PC-9 (cell line): ENCODE measurements around the gene C2CD2. TPM values are rescaled to one million over a fixed set of nuclear protein-coding genes. Genes with fewer than 3 reads are reported as not detected.

Experiments
- BruUV-seq: library from RNA; stranded (reverse); fragments of 400-500 nt; replicated peaks from 2 replicates; lab custom pipeline; 2021; lab: Mats Ljungman, UMichigan
- CTCF ChIA-PET: fragments of 300-600 bp; sonication (Branson Sonifier 250); formaldehyde crosslinking; loops from one replicate; lab custom pipeline; 2022; ENCODE audit warnings: antibody characterized with exemption; lab: Charles Lee
- POLR2A ChIA-PET: fragments of 300-600 bp; sonication (Branson Sonifier 250); formaldehyde crosslinking; loops from one replicate; lab custom pipeline; 2022; ENCODE audit warnings: antibody characterized with exemption; ENCODE audit not compliant: unreplicated experiment; lab: Charles Lee
- DNase-seq, 2 experiments: peaks; one replicate each; pipeline versions ENCODE4 v3.0.0 to v3.0.0-alpha.2; 2015 to 2022; ENCODE audit warnings: mixed read lengths in 1 of 2
- H2AFZ ChIP-seq: fragments of 200-600 bp; sonication (generic); 2 replicates; pipeline ENCODE4 v1.8.1; 2017; ENCODE audit warnings: antibody characterized with exemption
- H3F3A ChIP-seq: fragments of 200-600 bp; sonication (generic); 2 replicates; pipeline ENCODE4 v1.8.1; 2017; ENCODE audit warnings: antibody characterized with exemption, mild to moderate bottlenecking, low read depth; ENCODE audit not compliant: insufficient read depth
- H3K27ac ChIP-seq: fragments of 200-600 bp; sonication (generic); 2 replicates; pipeline ENCODE4 v1.6.1; 2016; ENCODE audit warnings: mixed run types
- H3K27me3 ChIP-seq: fragments of 200-600 bp; sonication (generic); 2 replicates; pipeline ENCODE4 v1.6.1; 2016; ENCODE audit warnings: low read depth, mixed run types; ENCODE audit not compliant: insufficient read depth
- H3K36me3 ChIP-seq: fragments of 200-600 bp; sonication (generic); 2 replicates; pipeline ENCODE4 v1.6.1; 2016; ENCODE audit warnings: low read depth, mixed run types
- H3K4me1 ChIP-seq: fragments of 200-600 bp; sonication (generic); replicated peaks from 2 replicates; pipeline ENCODE4 v1.6.1; 2016; ENCODE audit warnings: mixed run types; ENCODE audit not compliant: insufficient read depth
- H3K4me2 ChIP-seq: fragments of 200-600 bp; sonication (generic); 2 replicates; pipeline ENCODE4 v1.6.1; 2017; ENCODE audit warnings: mixed run types
- H3K4me3 ChIP-seq: fragments of 200-600 bp; sonication (generic); 2 replicates; pipeline ENCODE4 v1.6.1; 2016; ENCODE audit warnings: mixed run types
- H3K79me2 ChIP-seq: fragments of 200-600 bp; sonication (generic); 2 replicates; pipeline ENCODE4 v1.6.1; 2017; ENCODE audit warnings: low read depth, mixed run types
- H3K9me2 ChIP-seq: fragments of 200-600 bp; sonication (generic); 2 replicates; pipeline ENCODE4 v1.8.1; 2017; ENCODE audit warnings: mild to moderate bottlenecking; ENCODE audit not compliant: insufficient read depth
- H3K9me3 ChIP-seq: fragments of 200-600 bp; sonication (generic); 2 replicates; pipeline ENCODE4 v1.8.1; 2016; ENCODE audit warnings: low read depth; ENCODE audit not compliant: insufficient read depth
- H4K20me1 ChIP-seq: fragments of 200-600 bp; sonication (generic); 2 replicates; pipeline ENCODE4 v1.8.1; 2017; ENCODE audit not compliant: insufficient read depth
- EZH2 ChIP-seq: fragments of 200-600 bp; sonication (generic); IDR thresholded peaks from 2 replicates; pipeline ENCODE4 v1.8.0; 2017; ENCODE audit warnings: antibody characterized with exemption, low read depth
- intact Hi-C: fragments of 100-400 bp; cut with micrococcal nuclease; formaldehyde crosslinking; loops from one replicate; pipeline ENCODE4 v1.10.0; 2022; ENCODE audit not compliant: unreplicated experiment
- total RNA-seq: library from RNA; stranded (reverse); gene quantifications from 2 replicates; pipeline ENCODE4 v1.2.3, GENCODE V29; 2021
- TF ChIP-seq, protein P1 (sequence below): fragments of 200-600 bp; sonication (generic); conservative IDR thresholded peaks from 2 replicates; pipeline ENCODE4 v1.6.1; 2017; ENCODE audit warnings: mixed run types, antibody characterized with exemption, mild to moderate bottlenecking, moderate library complexity

C2CD2 gene
- total RNA-seq, 1 experiment from 2014 or later, result 26.8 TPM

GRCh38 chr21:41940431-41940830, 13.4 kb downstream of the C2CD2 start:
- H3K4me1 ChIP-seq, result no peaks in the 10 kb centered on the region
- no TSS peak for BruUV-seq
- H3K4me3 ChIP-seq, result no peak overlapping the region
- no peak for TF ChIP-seq EZH2
- TF ChIP-seq, protein P1, sequence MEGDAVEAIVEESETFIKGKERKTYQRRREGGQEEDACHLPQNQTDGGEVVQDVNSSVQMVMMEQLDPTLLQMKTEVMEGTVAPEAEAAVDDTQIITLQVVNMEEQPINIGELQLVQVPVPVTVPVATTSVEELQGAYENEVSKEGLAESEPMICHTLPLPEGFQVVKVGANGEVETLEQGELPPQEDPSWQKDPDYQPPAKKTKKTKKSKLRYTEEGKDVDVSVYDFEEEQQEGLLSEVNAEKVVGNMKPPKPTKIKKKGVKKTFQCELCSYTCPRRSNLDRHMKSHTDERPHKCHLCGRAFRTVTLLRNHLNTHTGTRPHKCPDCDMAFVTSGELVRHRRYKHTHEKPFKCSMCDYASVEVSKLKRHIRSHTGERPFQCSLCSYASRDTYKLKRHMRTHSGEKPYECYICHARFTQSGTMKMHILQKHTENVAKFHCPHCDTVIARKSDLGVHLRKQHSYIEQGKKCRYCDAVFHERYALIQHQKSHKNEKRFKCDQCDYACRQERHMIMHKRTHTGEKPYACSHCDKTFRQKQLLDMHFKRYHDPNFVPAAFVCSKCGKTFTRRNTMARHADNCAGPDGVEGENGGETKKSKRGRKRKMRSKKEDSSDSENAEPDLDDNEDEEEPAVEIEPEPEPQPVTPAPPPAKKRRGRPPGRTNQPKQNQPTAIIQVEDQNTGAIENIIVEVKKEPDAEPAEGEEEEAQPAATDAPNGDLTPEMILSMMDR, result no peak
- H3K27ac ChIP-seq, result no peak overlapping the region
- H3K79me2 ChIP-seq, result peaks cover 19% of the 10 kb centered on the region
- no peak overlapping the region for H3K4me2 ChIP-seq
- no peaks in the 10 kb centered on the region for H3K9me3 ChIP-seq
- no peak overlapping the region for H2AFZ ChIP-seq
- no peaks in the 10 kb centered on the region for H3K27me3 ChIP-seq
- no peaks in the 10 kb centered on the region for H3F3A ChIP-seq
- no peaks in the 10 kb centered on the region for H3K9me2 ChIP-seq
- H3K36me3 ChIP-seq, result no peaks in the 10 kb centered on the region
- POLR2A ChIA-PET, result no interaction called here
- no peak for DNase-seq
- CTCF ChIA-PET, result interaction anchor here (0.6 kb wide), 1 partner anchor 69 kb away, joined by 4 read pairs; no protein-coding TSS in a partner anchor
- intact Hi-C loops, result no loop called here
- H4K20me1 ChIP-seq, result 0 out of 2 replicates have a peak, but pooled peaks cover 4% of the 10 kb centered on the region

GRCh38 chr21:41939391-41939790, 14.4 kb downstream of the C2CD2 start:
- intact Hi-C loops, result no loop called here
- no TSS peak for BruUV-seq
- Histone ChIP-seq H3K4me1 (no peaks in the 10 kb centered on the region), H3K4me2 (no peak overlapping the region), H2AFZ (no peak overlapping the region), H3K27me3 (no peaks in the 10 kb centered on the region), H3K9me2 (no peaks in the 10 kb centered on the region), H3K79me2 (peaks cover 11% of the 10 kb centered on the region; the same call in 1 of the 2 replicates), H3F3A (no peaks in the 10 kb centered on the region), H3K9me3 (no peaks in the 10 kb centered on the region), H3K36me3 (no peaks in the 10 kb centered on the region), H4K20me1 (no peaks in the 10 kb centered on the region), H3K4me3 (no peak overlapping the region), H3K27ac (no peak overlapping the region)
- no peak for DNase-seq
- TF ChIP-seq, protein P1, result no peak
- TF ChIP-seq EZH2, result no peak
- POLR2A ChIA-PET, result no interaction called here
- CTCF ChIA-PET, result no interaction called here

DNA sequence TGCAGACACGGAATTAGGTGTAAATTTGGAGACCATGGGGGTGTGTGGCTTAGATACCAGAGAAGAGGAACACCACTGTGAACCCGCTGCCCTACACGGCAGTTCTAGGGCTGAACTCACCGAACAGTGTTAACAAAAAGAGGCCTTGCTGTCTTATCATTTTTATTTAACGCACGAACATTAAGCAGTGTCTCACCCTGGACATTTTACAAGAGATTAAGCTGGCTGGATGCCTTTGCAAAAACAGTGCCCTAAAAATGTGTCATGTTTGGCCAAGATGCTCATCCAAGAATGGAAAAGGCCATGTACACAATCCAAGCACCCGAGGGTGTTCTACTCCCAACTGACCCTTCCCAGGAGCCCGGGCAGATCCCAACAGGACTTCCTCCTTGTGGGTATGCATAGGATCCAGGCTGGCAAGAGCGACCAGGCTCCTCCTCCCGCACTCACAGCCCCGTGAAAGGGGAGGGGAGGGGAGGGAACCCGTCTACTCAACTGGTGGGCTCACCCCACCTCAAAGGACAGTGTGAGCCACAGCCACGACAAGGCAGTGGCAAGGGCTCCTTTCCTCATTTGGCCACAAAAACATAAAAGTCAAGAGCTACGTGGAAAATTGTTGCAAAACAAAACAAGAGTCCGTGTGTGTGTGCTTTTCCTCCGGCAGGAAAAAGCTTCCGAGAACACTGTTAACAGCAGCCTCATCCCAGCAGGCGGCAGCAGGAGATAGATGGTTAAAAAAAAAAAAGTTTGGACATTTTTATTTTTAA, 20.3 kb downstream of the C2CD2 start:
- no peak overlapping the region for H3K4me3 ChIP-seq
- TF ChIP-seq, protein P1, result no peak
- no peak for TF ChIP-seq EZH2
- no peaks in the 10 kb centered on the region for H3K27me3 ChIP-seq
- H3K4me2 ChIP-seq, result no peak overlapping the region
- POLR2A ChIA-PET, result interaction anchor here (0.6 kb wide), 1 partner anchor 79 kb away, joined by 3 read pairs; no protein-coding TSS in a partner anchor
- H2AFZ ChIP-seq, result no peak overlapping the region
- no peaks in the 10 kb centered on the region for H3K36me3 ChIP-seq
- CTCF ChIA-PET, result no interaction called here
- no peaks in the 10 kb centered on the region for H3K9me2 ChIP-seq
- intact Hi-C loops, result loop anchor here (2.0 kb wide), 1 partner anchor 77 kb away; the partner anchor contains the start of gene ZBTB21
- H3K79me2 ChIP-seq, result 0 out of 2 replicates have a peak, but pooled peaks cover 3% of the 10 kb centered on the region
- H3K4me1 ChIP-seq, result no peaks in the 10 kb centered on the region
- H4K20me1 ChIP-seq, result no peaks in the 10 kb centered on the region
- BruUV-seq, result no TSS peak
- no peaks in the 10 kb centered on the region for H3F3A ChIP-seq
- H3K27ac ChIP-seq, result no peak overlapping the region
- H3K9me3 ChIP-seq, result no peaks in the 10 kb centered on the region
- peak in 1 of 2 experiments; percentile 13 for DNase-seq
